NCI-H187 (cell line): ENCODE data around the gene SSH2.
"Not testable (repeated sequence)": the region's sequence is repeated elsewhere in the genome, so short reads cannot be mapped to it uniquely, and the experiment has no call there.

Experiments
- DNase-seq, 2 experiments: peaks; one replicate each; lab custom pipeline; 2025; lab: John Stamatoyannopoulos, UW

Gene SSH2

GRCh38 chr17:29709866-29710519 is 220.0 kb downstream of the SSH2 start:
- DNase-seq, result no peak

- no peak for DNase-seq
These were observed 222.8 kb downstream of the SSH2 start for GRCh38 chr17:29707212-29707571.

GRCh38 chr17:29706045-29706431 is 224.0 kb downstream of the SSH2 start:
- DNase-seq, result no peak

- DNase-seq, result no peak
These were observed 224.6 kb downstream of the SSH2 start for GRCh38 chr17:29705386-29705785.

- DNase-seq, result no peak
These were observed 230.7 kb downstream of the SSH2 start for GRCh38 chr17:29699283-29699682.

- DNase-seq, result no peak
These were observed 231.2 kb downstream of the SSH2 start for GRCh38 chr17:29698837-29699236.

- no peak for DNase-seq
These were observed 231.8 kb downstream of the SSH2 start for GRCh38 chr17:29698019-29698777.

GRCh38 chr17:29697371-29697770 is 232.7 kb downstream of the SSH2 start:
- DNase-seq, result no peak

- no peak for DNase-seq
These were observed 235.0 kb downstream of the SSH2 start for GRCh38 chr17:29694918-29695563.

GRCh38 chr17:29693751-29694150 is 236.3 kb downstream of the SSH2 start:
- DNase-seq, result no peak

- DNase-seq, result no peak
These were observed 242.4 kb downstream of the SSH2 start for GRCh38 chr17:29687596-29687995.

- DNase-seq, result no peak
These were observed 242.9 kb downstream of the SSH2 start for GRCh38 chr17:29686993-29687590.

- no peak for DNase-seq
These were observed 246.5 kb downstream of the SSH2 start for GRCh38 chr17:29683481-29683880.

- DNase-seq, result no peak
These were observed 247.0 kb downstream of the SSH2 start for GRCh38 chr17:29682987-29683386.

GRCh38 chr17:29682054-29682453 is 248.0 kb downstream of the SSH2 start:
- no peak for DNase-seq

- DNase-seq, result no peak
These were observed 252.2 kb downstream of the SSH2 start for GRCh38 chr17:29677824-29678223.

GRCh38 chr17:29677221-29677791 is 252.7 kb downstream of the SSH2 start:
- DNase-seq, result no peak

GRCh38 chr17:29675961-29676360 is 254.1 kb downstream of the SSH2 start:
- not testable (repeated sequence) for DNase-seq

GRCh38 chr17:29674281-29674680 is 255.7 kb downstream of the SSH2 start:
- DNase-seq, result no peak

GRCh38 chr17:29671661-29672060 is 258.4 kb downstream of the SSH2 start:
- no peak for DNase-seq

GRCh38 chr17:29669266-29669665 is 260.8 kb downstream of the SSH2 start:
- DNase-seq, result no peak

GRCh38 chr17:29667969-29668368 is 262.1 kb downstream of the SSH2 start:
- DNase-seq, result no peak

- DNase-seq, result no peak
These were observed 264.6 kb downstream of the SSH2 start for GRCh38 chr17:29665481-29665810.
